HCT116 (cell line): Measurements from ENCODE around the gene TIMM17B. TPM values are rescaled to one million over a fixed set of nuclear protein-coding genes. Genes with fewer than 3 reads are reported as not detected.

Source experiments
- ATAC-seq: fragments of 200-7000 bp; cut with Tn5 transposase; 2 replicates; pipeline ENCODE4 v1.9.1; 2020; ENCODE audit warnings: mild to moderate bottlenecking, moderate library complexity
- BruUV-seq: library from RNA; stranded (reverse); fragments of 400-500 nt; replicated peaks from 2 replicates; lab custom pipeline; 2021; lab: Mats Ljungman, UMichigan
- CTCF ChIA-PET: fragments of 300-600 bp; sonication (Branson Sonifier 250); formaldehyde crosslinking; loops from one replicate; lab custom pipeline; 2021; ENCODE audit warnings: antibody characterized with exemption; lab: Charles Lee
- POLR2A ChIA-PET: fragments of 300-600, 350-600 bp; sonication (Branson Sonifier 250); formaldehyde crosslinking; loops from one replicate; lab custom pipeline; 2021; ENCODE audit warnings: antibody characterized with exemption; lab: Charles Lee
- RAD21 ChIA-PET, 2 experiments: fragments of 300-600 bp; sonication (Branson Sonifier 250); formaldehyde crosslinking; loops; one replicate each; lab custom pipeline; 2023; ENCODE audit warnings: low total read pairs in 2 of 2; ENCODE audit not compliant: uncharacterized antibody in 2 of 2, unreplicated experiment in 2 of 2, low non-redundant PET in 1 of 2; lab: Charles Lee
- DNase-seq: peaks from one replicate; pipeline ENCODE4 v3.0.0-alpha.2; 2010; ENCODE audit warnings: low read depth, low spot score
- H2AFZ ChIP-seq: fragments of 200-600 bp; shearing (Covaris generic), sonication (generic); 2 replicates; pipeline ENCODE4 v1.6.1; 2017; ENCODE audit warnings: low read depth, mixed run types, mixed read lengths, antibody characterized with exemption, low read length; ENCODE audit not compliant: poor library complexity, severe bottlenecking
- H3K27ac ChIP-seq: 2 replicates; pipeline ENCODE4 v1.5.1; 2012; ENCODE audit warnings: low read depth, low read length
- H3K27me3 ChIP-seq: fragments of 200-600 bp; sonication (generic); 2 replicates; pipeline ENCODE4 v1.6.1; 2016; ENCODE audit warnings: mixed run types, low read length, mixed read lengths; ENCODE audit not compliant: insufficient read depth
- H3K36me3 ChIP-seq, 2 experiments: fragments of 200-500 bp in 1 of 2; fragments of 200-600 bp in 1 of 2; sonication (Bioruptor generic) in 1 of 2; sonication (generic) in 1 of 2; 2 replicates each; pipeline versions ENCODE4 v1.5.1 to v1.6.1; 2014 to 2016; ENCODE audit warnings: low read length in 2 of 2, inconsistent platforms in 1 of 2, mixed read lengths in 1 of 2, mixed run types in 1 of 2; ENCODE audit not compliant: insufficient read depth in 2 of 2, control insufficient read depth in 1 of 2
- H3K4me1 ChIP-seq, 2 experiments: fragments of 200-600 bp in 1 of 2; sonication (generic) in 1 of 2; 2 replicates each; pipeline versions ENCODE4 v1.5.1 to v1.6.1; 2012 to 2017; ENCODE audit warnings: low read length in 2 of 2, inconsistent platforms in 1 of 2, mild to moderate bottlenecking in 1 of 2, mixed read lengths in 1 of 2, mixed run types in 1 of 2, moderate library complexity in 1 of 2; ENCODE audit not compliant: insufficient read depth in 2 of 2, control insufficient read depth in 1 of 2
- H3K4me2 ChIP-seq: fragments of 200-600 bp; sonication (generic); 2 replicates; pipeline ENCODE4 v1.6.1; 2017; ENCODE audit warnings: mixed run types, low read length, mixed read lengths
- H3K4me3 ChIP-seq, 2 experiments: fragments of 200-600 bp in 1 of 2; sonication (generic) in 1 of 2; replicated peaks in 1 of 2; 2 replicates each; pipeline ENCODE4 v1.5.1; 2011 to 2016; ENCODE audit warnings: low read length in 2 of 2, control low read depth in 1 of 2, low read depth in 1 of 2, mild to moderate bottlenecking in 1 of 2, mixed read lengths in 1 of 2, mixed run types in 1 of 2
- H3K79me2 ChIP-seq: fragments of 200-600 bp; sonication (generic); 2 replicates; pipeline ENCODE4 v1.6.1; 2017; ENCODE audit warnings: mild to moderate bottlenecking, mixed run types, low read length, moderate library complexity, mixed read lengths; ENCODE audit not compliant: insufficient read depth
- H3K9ac ChIP-seq: fragments of 200-600 bp; sonication (generic); 2 replicates; pipeline ENCODE4 v1.6.1; 2016; ENCODE audit warnings: low read length, mixed read lengths
- H3K9me2 ChIP-seq: fragments of 200-600 bp; sonication (generic), shearing (Covaris generic); 2 replicates; pipeline ENCODE4 v1.6.1; 2017; ENCODE audit warnings: mixed run types, mild to moderate bottlenecking, moderate library complexity; ENCODE audit not compliant: insufficient read depth
- H3K9me3 ChIP-seq, 2 experiments: fragments of 200-500 bp in 1 of 2; fragments of 200-600 bp in 1 of 2; sonication (Bioruptor generic) in 1 of 2; sonication (generic) in 1 of 2; 2 replicates each; pipeline ENCODE4 v1.6.1; 2014 to 2017; ENCODE audit warnings: low read length in 2 of 2, mixed read lengths in 2 of 2, inconsistent platforms in 1 of 2, low read depth in 1 of 2, mild to moderate bottlenecking in 1 of 2, mixed run types in 1 of 2, moderate library complexity in 1 of 2; ENCODE audit not compliant: control insufficient read depth in 1 of 2, insufficient read depth in 1 of 2
- H4K20me1 ChIP-seq: fragments of 200-600 bp; sonication (generic), shearing (Covaris generic); 2 replicates; pipeline ENCODE4 v1.6.1; 2017; ENCODE audit warnings: mixed run types, mild to moderate bottlenecking, moderate library complexity; ENCODE audit not compliant: insufficient read depth
- ELF1 ChIP-seq: IDR thresholded peaks from 2 replicates; pipeline ENCODE4 v1.6.1; 2012; ENCODE audit warnings: low read depth, borderline replicate concordance
- EZH2 ChIP-seq: fragments of 200-600 bp; sonication (generic); IDR thresholded peaks from 2 replicates; pipeline ENCODE4 v1.6.1; 2017; ENCODE audit warnings: antibody characterized with exemption, mixed run types
- FOSL1 ChIP-seq: IDR thresholded peaks from 2 replicates; pipeline ENCODE4 v1.6.1; 2012; ENCODE audit warnings: low read depth
- SRF ChIP-seq: IDR thresholded peaks from 2 replicates; pipeline ENCODE4 v1.6.1; 2012; ENCODE audit warnings: low read depth
- ZFX ChIP-seq: fragments of 450-650 bp; IDR thresholded peaks from 2 replicates; pipeline ENCODE4 v1.6.1; 2017
- ZNF274 ChIP-seq: fragments of 200-500 bp; sonication (Bioruptor generic); IDR thresholded peaks from 2 replicates; pipeline ENCODE4 v1.6.1; 2014; ENCODE audit warnings: mild to moderate bottlenecking, low read depth, low read length, inconsistent platforms
- intact Hi-C: fragments of 100-400 bp; cut with micrococcal nuclease; formaldehyde crosslinking; loops from 2 replicates; pipeline ENCODE4 v1.10.0; 2022
- total RNA-seq: library from RNA; stranded (reverse); gene quantifications from one replicate; pipeline ENCODE4 v1.2.1, GENCODE V29; 2021; ENCODE audit not compliant: unreplicated experiment
- TF ChIP-seq, protein P1 (sequence below): IDR thresholded peaks from 2 replicates; pipeline ENCODE4 v1.6.1; 2012; ENCODE audit warnings: low read depth

The TIMM17B gene
- total RNA-seq, 1 experiment from 2014 or later, result 41.7 TPM

DNA sequence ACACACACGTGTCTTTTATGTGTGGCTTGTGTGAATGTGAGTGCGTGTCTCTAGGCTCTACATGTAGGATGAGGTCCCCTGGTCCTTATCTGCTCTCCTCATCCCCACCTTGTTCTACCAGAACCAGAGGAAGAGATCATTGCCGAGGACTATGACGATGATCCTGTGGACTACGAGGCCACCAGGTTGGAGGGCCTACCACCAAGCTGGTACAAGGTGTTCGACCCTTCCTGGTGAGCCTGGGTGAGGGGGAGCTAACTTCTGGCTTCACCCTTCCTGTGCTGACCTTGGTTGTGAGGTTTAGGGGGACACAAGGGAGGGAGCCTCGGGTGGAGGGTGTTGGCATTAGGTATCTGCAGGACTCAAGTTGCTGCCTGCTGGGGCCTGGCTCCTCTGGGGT, 3.5 kb upstream of the TIMM17B start (continued):
- TF ChIP-seq, protein P1, sequence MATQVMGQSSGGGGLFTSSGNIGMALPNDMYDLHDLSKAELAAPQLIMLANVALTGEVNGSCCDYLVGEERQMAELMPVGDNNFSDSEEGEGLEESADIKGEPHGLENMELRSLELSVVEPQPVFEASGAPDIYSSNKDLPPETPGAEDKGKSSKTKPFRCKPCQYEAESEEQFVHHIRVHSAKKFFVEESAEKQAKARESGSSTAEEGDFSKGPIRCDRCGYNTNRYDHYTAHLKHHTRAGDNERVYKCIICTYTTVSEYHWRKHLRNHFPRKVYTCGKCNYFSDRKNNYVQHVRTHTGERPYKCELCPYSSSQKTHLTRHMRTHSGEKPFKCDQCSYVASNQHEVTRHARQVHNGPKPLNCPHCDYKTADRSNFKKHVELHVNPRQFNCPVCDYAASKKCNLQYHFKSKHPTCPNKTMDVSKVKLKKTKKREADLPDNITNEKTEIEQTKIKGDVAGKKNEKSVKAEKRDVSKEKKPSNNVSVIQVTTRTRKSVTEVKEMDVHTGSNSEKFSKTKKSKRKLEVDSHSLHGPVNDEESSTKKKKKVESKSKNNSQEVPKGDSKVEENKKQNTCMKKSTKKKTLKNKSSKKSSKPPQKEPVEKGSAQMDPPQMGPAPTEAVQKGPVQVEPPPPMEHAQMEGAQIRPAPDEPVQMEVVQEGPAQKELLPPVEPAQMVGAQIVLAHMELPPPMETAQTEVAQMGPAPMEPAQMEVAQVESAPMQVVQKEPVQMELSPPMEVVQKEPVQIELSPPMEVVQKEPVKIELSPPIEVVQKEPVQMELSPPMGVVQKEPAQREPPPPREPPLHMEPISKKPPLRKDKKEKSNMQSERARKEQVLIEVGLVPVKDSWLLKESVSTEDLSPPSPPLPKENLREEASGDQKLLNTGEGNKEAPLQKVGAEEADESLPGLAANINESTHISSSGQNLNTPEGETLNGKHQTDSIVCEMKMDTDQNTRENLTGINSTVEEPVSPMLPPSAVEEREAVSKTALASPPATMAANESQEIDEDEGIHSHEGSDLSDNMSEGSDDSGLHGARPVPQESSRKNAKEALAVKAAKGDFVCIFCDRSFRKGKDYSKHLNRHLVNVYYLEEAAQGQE, result no peak
- no peak for TF ChIP-seq ZNF274
- TF ChIP-seq FOSL1, result no peak
- TF ChIP-seq ZFX, result no peak

DNA sequence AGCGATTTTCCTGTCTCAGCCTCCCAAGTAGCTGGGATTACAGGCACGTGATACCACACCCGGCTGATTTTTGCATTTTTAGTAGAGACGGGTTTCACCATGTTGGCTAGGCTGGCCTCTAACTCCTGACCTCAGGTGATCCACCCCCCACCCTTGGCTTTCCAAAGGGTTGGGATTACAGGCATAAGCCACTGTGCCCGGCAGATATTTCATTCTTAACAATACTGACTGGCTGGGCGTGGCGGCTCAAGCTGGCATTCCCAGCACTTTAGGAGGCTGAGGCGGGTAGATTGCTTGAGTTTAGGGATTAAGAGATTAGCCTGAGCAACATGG, 1.5 kb upstream of the TIMM17B start:
- Histone ChIP-seq H3K36me3 (peaks cover 0 to 7% of the 10 kb centered on the region in 2 experiments; a peak in 2 of 4 replicates), H3K27ac (0 out of 2 replicates have a peak overlapping the region, but pooled peaks have one; percentile 96), H3K27me3 (no peaks in the 10 kb centered on the region), H3K9me3 (no peaks in the 10 kb centered on the region), H3K9me2 (no peaks in the 10 kb centered on the region), H3K4me1 (peaks cover 3 to 11% of the 10 kb centered on the region in 2 experiments; a peak in 1 of 4 replicates), H2AFZ (no peak overlapping the region), H3K9ac (no peak overlapping the region), H4K20me1 (no peaks in the 10 kb centered on the region), H3K4me3 (peak overlapping the region; percentile 75 to 77), H3K79me2 (peaks cover 38% of the 10 kb centered on the region), H3K4me2 (peak overlapping the region; percentile 87)
- BruUV-seq, result no TSS peak
- intact Hi-C loops, result loop anchor here (10.0 kb wide), 1 partner anchor 94 kb away; the partner anchor contains the start of gene HDAC6
- ChIA-PET CTCF (no interaction called here), POLR2A (no interaction called here), RAD21 (no interaction called here)
- TF ChIP-seq ELF1, result no peak
- no peak for TF ChIP-seq ZFX
- TF ChIP-seq EZH2, result no peak
- no peak for TF ChIP-seq SRF
- ATAC-seq (no peak), DNase-seq (no peak)
